Neural progenitor cell (in vitro differentiated cells): ENCODE data around the gene IL17C. TPM values are rescaled to one million over a fixed set of nuclear protein-coding genes. Genes with fewer than 3 reads are reported as not detected.
A peak's percentile ranks its signal among the peaks of the same experiment; 100 is the strongest.

Experiments
- DNase-seq: peaks from one replicate; pipeline ENCODE4 v3.0.0-alpha.2; 2016; ENCODE audit warnings: low spot score
- H2AFZ ChIP-seq: fragments of 200-600 bp; sonication (generic); replicated peaks from 2 replicates; pipeline ENCODE4 v1.6.1; 2016; ENCODE audit warnings: antibody characterized with exemption
- H3F3A ChIP-seq: fragments of 200-600 bp; sonication (generic); 2 replicates; pipeline ENCODE4 v1.6.1; 2016; ENCODE audit warnings: antibody characterized with exemption, low read depth
- H3K27ac ChIP-seq: fragments of 200-600 bp; sonication (generic); 2 replicates; pipeline ENCODE4 v1.5.1; 2016; ENCODE audit warnings: mild to moderate bottlenecking
- H3K27me3 ChIP-seq: fragments of 200-600 bp; sonication (generic); 2 replicates; pipeline ENCODE4 v1.6.1; 2016; ENCODE audit warnings: mild to moderate bottlenecking, moderate library complexity
- H3K36me3 ChIP-seq: fragments of 200-600 bp; sonication (generic); 2 replicates; pipeline ENCODE4 v1.5.1; 2016
- H3K4me1 ChIP-seq: fragments of 200-600 bp; sonication (generic); 2 replicates; pipeline ENCODE4 v1.6.1; 2016; ENCODE audit warnings: mixed run types
- H3K4me2 ChIP-seq: fragments of 200-600 bp; sonication (generic); 2 replicates; pipeline ENCODE4 v1.6.1; 2016
- H3K4me3 ChIP-seq: fragments of 200-600 bp; sonication (generic); 2 replicates; pipeline ENCODE4 v1.5.1; 2016
- H3K79me2 ChIP-seq: fragments of 200-600 bp; sonication (generic); 2 replicates; pipeline ENCODE4 v1.6.1; 2016; ENCODE audit warnings: low read depth
- H3K9ac ChIP-seq: fragments of 200-600 bp; sonication (generic); 2 replicates; pipeline ENCODE4 v1.6.1; 2016
- H3K9me3 ChIP-seq: fragments of 200-600 bp; sonication (generic); 2 replicates; pipeline ENCODE4 v1.5.1; 2016; ENCODE audit warnings: low read depth
- H4K20me1 ChIP-seq: fragments of 200-600 bp; sonication (generic); 2 replicates; pipeline ENCODE4 v1.6.1; 2016; ENCODE audit warnings: low read depth
- H3K27ac Mint-ChIP-seq: 3 replicates; pipeline ENCODE4 v1.8.0; 2021; ENCODE audit warnings: mixed read lengths
- H3K27me3 Mint-ChIP-seq: 2 replicates; pipeline ENCODE4 v1.8.0; 2022; ENCODE audit warnings: low read depth, mild to moderate bottlenecking, inconsistent platforms, moderate library complexity, mixed read lengths; ENCODE audit not compliant: insufficient read depth
- H3K36me3 Mint-ChIP-seq: 3 replicates; pipeline ENCODE4 v1.8.0; 2021; ENCODE audit warnings: mixed read lengths
- H3K4me1 Mint-ChIP-seq: 3 replicates; pipeline ENCODE4 v1.8.0; 2021; ENCODE audit warnings: mixed read lengths
- H3K4me3 Mint-ChIP-seq: 3 replicates; pipeline ENCODE4 v1.8.0; 2021; ENCODE audit warnings: mild to moderate bottlenecking, moderate library complexity, mixed read lengths
- H3K9me3 Mint-ChIP-seq: 3 replicates; pipeline ENCODE4 v1.8.0; 2020; ENCODE audit warnings: mixed read lengths
- EZH2 ChIP-seq: fragments of 200-600 bp; sonication (generic); IDR thresholded peaks from 2 replicates; pipeline ENCODE4 v1.6.1; 2017; ENCODE audit warnings: antibody characterized with exemption, mild to moderate bottlenecking, moderate library complexity
- EZH2phosphoT487 ChIP-seq: fragments of 200-600 bp; sonication (generic); IDR thresholded peaks from 2 replicates; pipeline ENCODE4 v1.6.1; 2017; ENCODE audit warnings: antibody characterized with exemption
- total RNA-seq: library from RNA; depleted of rRNA; stranded (reverse); fragments of >200 nt; gene quantifications from 2 replicates; pipeline ENCODE4 v1.2.3, GENCODE V29; 2015; ENCODE audit warnings: low replicate concordance
- TF ChIP-seq, protein P1 (sequence below): fragments of 200-600 bp; sonication (generic); IDR thresholded peaks from 2 replicates; pipeline ENCODE4 v1.5.1; 2017; ENCODE audit warnings: antibody characterized with exemption, mild to moderate bottlenecking

The IL17C gene
- total RNA-seq, 1 donor from 2014 or later, result not detected

DNA sequence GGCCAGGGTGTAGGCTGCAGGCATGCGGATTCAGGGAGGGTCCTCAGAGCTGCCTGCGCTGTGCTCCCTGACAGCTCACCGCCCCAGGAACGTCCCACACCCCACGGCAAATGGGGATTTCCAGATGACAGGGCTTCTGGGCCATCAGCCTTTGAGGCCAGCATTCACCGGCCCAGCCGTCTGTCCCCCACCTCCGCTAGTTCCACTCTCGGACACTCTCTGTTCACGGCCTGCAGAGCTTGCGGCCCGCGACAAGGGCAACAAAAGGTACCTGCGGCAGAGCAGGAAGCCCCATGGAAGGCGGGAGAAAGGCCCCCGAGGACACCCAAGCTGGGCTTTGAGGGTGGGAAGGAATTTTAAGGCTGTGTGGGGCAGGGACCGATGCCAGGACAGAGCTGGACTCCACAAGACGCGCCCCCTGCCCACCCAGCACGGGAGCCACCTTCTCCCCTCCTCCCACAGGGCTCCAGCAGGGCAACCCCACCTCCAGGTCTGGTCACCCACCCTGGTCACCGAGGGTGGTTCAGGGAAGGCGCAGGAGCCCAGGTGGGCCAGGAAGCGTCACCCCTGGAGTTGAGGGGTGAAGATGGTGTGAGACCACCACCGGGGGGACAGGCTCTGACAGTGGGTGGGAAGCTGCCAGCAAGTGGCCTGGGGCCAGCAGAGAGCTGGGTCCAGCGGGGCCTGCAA is 18.1 kb downstream of the IL17C start:
- TF ChIP-seq, protein P1, sequence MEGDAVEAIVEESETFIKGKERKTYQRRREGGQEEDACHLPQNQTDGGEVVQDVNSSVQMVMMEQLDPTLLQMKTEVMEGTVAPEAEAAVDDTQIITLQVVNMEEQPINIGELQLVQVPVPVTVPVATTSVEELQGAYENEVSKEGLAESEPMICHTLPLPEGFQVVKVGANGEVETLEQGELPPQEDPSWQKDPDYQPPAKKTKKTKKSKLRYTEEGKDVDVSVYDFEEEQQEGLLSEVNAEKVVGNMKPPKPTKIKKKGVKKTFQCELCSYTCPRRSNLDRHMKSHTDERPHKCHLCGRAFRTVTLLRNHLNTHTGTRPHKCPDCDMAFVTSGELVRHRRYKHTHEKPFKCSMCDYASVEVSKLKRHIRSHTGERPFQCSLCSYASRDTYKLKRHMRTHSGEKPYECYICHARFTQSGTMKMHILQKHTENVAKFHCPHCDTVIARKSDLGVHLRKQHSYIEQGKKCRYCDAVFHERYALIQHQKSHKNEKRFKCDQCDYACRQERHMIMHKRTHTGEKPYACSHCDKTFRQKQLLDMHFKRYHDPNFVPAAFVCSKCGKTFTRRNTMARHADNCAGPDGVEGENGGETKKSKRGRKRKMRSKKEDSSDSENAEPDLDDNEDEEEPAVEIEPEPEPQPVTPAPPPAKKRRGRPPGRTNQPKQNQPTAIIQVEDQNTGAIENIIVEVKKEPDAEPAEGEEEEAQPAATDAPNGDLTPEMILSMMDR, result no peak
- TF ChIP-seq EZH2 (no peak), EZH2phosphoT487 (no peak)
- H3K36me3 ChIP-seq, result no peaks in the 10 kb centered on the region
- H4K20me1 ChIP-seq, result peaks cover 37% of the 10 kb centered on the region

DNA sequence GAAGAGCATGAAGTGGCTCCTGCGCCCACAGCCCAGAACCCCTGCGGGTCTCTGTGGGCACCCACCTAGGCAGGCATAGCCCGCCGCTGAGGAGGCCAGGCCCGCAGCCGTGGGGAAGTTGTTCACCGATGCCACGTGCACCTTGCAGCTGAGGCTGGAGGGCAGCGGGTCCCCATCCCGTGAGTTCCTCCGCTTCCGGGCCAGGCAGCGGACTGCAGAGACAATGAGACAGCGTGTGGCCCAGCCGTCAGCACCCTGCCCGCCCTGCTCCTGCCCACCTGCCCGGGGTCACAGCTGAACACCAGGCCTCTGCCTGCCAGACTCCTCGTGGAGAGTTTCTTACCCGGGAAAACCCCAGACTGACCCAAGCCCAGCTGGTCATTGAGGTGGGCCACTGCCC is 19.0 kb downstream of the IL17C start:
- Histone ChIP-seq H3K9me3 (no peaks in the 10 kb centered on the region), H3K4me1 (peaks cover 4% of the 10 kb centered on the region), H4K20me1 (peaks cover 39% of the 10 kb centered on the region), H3F3A (peaks cover 4% of the 10 kb centered on the region), H3K4me2 (no peak overlapping the region), H3K9ac (no peak overlapping the region), H3K4me3 (no peak overlapping the region), H3K27me3 (no peaks in the 10 kb centered on the region), H3K27ac (no peak overlapping the region), H2AFZ (no peak overlapping the region), H3K36me3 (no peaks in the 10 kb centered on the region), H3K79me2 (peaks cover 37% of the 10 kb centered on the region)
- H3K9me3 Mint-ChIP-seq, result no peaks in the 10 kb centered on the region
- H3K36me3 Mint-ChIP-seq, result peaks cover 2% of the 10 kb centered on the region
- H3K27me3 Mint-ChIP-seq, result peaks cover 7% of the 10 kb centered on the region
- no peak overlapping the region for H3K4me3 Mint-ChIP-seq
- DNase-seq, result no peak
- H3K4me1 Mint-ChIP-seq, result peaks cover 16% of the 10 kb centered on the region
- TF ChIP-seq, protein P1, result no peak
- no peak for TF ChIP-seq EZH2
- no peak for TF ChIP-seq EZH2phosphoT487
- H3K27ac Mint-ChIP-seq, result no peak overlapping the region

More for the DNA sequence above, 18.1 kb downstream of the IL17C start:
- Histone ChIP-seq H3K9ac (no peak overlapping the region), H3K79me2 (peaks cover 28% of the 10 kb centered on the region), H3F3A (peaks cover 10% of the 10 kb centered on the region), H2AFZ (no peak overlapping the region), H3K27ac (no peak overlapping the region), H3K4me1 (peaks cover under 1% of the 10 kb centered on the region), H3K9me3 (no peaks in the 10 kb centered on the region), H3K4me3 (no peak overlapping the region), H3K4me2 (no peak overlapping the region), H3K27me3 (no peaks in the 10 kb centered on the region)
- H3K4me3 Mint-ChIP-seq, result no peak overlapping the region
- H3K27ac Mint-ChIP-seq, result no peak overlapping the region
- H3K4me1 Mint-ChIP-seq, result peaks cover 12% of the 10 kb centered on the region
- no peak for DNase-seq
- peaks cover 2% of the 10 kb centered on the region for H3K36me3 Mint-ChIP-seq
- H3K9me3 Mint-ChIP-seq, result no peaks in the 10 kb centered on the region
- H3K27me3 Mint-ChIP-seq, result peaks cover 7% of the 10 kb centered on the region

DNA sequence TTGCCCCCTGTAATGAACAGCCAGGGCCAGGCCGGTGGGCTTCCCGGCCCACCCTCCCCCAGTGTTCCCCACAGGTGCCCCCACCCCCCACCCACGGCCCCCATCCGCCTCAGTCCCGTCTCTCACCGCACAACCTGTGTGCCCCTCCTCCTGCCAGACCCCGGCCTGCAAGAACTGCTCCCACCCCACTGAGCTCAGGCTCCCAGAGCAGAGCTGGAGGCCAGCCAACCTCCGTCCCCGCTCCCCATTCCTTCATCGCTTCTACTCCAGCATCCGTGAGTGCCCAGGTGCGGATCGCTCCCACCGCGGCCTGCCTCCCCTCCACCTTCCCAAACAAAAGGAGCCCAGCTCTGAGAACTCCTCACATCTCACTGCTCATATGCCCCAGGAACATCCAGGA is 20.3 kb downstream of the IL17C start:
- Histone ChIP-seq H3K4me3 (no peak overlapping the region), H3K4me1 (peaks cover 4% of the 10 kb centered on the region), H3K9ac (no peak overlapping the region), H3K27me3 (no peaks in the 10 kb centered on the region), H3K9me3 (no peaks in the 10 kb centered on the region), H3K27ac (no peak overlapping the region), H3K4me2 (no peak overlapping the region), H2AFZ (no peak overlapping the region), H3K36me3 (no peaks in the 10 kb centered on the region), H3K79me2 (peaks cover 40% of the 10 kb centered on the region), H4K20me1 (peaks cover 39% of the 10 kb centered on the region), H3F3A (peaks cover 4% of the 10 kb centered on the region)
- H3K9me3 Mint-ChIP-seq, result no peaks in the 10 kb centered on the region
- H3K4me1 Mint-ChIP-seq, result peaks cover 16% of the 10 kb centered on the region
- peak overlapping the region; percentile 57 for H3K27ac Mint-ChIP-seq
- no peak for DNase-seq
- peaks cover 7% of the 10 kb centered on the region for H3K27me3 Mint-ChIP-seq
- H3K36me3 Mint-ChIP-seq, result peaks cover 2% of the 10 kb centered on the region
- TF ChIP-seq EZH2phosphoT487 (no peak), EZH2 (no peak)
- TF ChIP-seq, protein P1, result no peak
- H3K4me3 Mint-ChIP-seq, result no peak overlapping the region
